ENCODE measurements around the gene EML3.

EML3 gene

DNA sequence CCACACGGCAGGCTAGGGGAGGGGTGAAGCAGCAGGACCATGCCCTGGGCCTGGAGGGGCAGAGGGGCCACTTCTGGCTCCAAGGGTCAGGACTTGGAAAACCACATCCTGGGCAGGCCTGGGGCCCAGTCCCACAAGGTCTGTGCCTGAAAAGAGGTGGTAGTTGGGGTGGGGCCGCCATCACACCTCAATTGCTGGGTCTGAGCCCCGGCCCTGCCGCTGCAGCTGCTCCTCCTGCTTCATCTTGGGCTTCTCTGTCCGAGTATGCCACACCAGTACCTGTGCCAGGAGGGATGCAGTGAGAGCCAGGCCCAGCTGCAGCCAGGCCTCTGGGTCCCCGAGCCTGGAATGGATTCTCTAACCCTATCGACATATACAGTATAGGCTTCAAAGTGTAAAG, 2.9 kb upstream of the EML3 start:
- no peak for DNase-seq

DNA sequence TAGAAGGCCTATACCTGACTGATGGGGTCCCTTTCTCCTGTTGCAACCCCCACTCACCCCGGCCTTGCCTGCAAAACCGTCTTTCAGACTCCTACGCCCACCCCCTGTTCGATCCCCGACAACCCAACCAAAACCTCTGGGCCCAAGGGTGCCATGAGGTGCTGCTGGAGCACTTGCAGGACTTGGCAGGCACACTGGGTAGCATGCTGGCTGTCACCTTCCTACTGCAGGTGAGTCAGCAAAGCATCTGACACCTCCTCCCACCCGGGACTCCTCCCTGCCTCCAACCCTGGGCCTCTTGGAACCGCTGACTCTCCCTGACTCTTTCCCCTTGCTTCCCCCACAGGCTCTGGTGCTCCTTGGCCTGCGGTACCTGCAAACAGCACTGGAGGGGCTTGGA, 1.7 kb upstream of the EML3 start:
- no peak for DNase-seq

DNA sequence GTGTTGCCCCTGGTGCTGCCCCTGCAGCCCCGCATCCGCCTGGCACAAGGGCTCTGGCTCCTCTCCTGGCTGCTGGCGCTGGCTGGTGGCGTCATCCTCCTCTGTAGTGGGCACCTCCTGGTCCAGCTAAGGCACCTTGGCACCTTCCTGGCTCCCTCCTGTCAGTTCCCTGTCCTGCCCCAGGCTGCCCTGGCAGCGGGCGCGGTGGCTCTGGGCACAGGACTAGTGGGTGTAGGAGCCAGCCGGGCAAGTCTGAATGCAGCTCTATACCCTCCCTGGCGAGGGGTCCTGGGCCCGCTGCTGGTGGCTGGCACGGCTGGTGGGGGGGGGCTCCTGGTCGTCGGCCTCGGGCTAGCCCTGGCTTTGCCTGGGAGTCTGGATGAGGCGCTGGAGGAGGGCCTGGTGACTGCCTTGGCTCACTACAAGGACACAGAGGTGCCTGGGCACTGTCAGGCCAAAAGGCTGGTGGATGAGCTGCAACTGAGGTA, 760 bp upstream of the EML3 start:
- DNase-seq: no peak

DNA sequence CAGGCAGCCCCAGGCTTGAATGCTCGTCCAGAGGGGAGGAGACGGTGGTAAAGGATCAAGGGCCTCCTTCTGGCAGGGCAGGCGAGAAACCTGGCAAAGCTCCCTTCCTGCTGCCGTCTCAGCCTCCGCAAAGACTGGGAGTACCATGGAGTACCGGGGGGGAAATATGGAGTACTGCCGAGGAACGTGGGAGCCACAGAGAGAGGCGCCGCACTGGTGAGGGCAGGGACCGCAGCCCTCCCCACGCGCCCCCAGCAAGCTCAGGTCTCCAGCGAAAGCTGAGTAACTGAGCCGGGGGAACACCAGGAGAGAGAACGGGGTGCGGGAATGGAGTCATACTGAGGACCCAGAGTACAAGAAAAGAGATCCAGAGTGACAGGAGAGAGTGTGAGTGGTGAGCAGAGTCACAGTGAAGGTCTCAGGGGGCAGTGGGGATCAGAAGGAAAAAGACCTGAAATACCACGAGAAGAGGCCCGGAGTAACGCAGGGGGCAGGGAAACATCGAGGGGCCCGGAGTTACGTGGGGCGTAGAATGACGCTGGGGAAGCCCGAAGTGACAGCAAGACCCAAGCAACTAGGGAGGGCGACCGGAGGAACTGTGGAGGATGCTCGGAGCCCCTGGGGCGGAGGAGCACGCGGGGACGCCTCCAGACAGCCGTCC, 740 bp downstream of the EML3 start:
- DNase-seq: peak in 1 of 2 experiments; percentile 59

DNA sequence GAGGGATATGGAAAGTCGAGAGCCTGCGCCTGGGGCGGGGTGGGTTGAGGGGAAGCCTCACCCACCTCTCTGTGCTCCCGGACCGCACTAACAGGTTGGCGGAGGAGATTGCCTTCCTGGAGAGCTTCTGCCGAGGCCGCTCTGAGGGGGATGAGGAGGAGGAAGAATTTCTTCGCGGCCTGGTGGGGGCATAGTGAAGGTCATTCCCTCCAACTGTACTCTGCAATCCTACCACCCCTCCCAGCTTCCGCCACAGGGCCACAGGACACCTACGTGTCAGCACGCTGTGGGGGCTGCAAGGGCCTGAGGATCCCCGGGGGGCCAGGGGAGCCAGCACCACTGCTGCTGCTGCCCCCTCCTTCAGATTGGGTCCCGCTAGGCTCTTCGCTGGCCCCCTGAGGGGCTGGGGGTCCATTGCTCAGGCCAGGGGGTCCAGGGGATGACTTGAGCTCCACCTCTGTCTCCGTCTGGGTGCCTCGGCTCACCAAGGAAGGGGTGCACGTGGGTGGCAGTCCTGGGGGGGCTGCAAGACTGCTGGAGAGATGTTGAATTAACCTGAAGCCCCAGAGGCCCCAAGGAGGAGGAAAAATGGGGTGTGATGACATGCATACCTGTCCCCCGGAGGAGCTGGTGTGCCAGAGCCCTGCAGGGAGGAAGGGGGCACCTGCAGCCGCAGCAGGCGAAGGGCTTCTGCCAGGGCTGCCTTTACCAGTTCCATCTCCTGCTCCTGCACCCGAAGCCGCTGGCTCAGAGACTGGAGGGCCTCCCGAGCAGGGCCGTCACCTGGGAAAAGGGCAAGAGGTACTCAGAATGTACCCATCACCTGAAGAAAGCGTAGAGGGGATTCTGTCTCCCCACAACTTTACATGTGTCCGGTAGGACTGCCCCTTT, 1.5 kb downstream of the EML3 start:
- no peak for DNase-seq

DNA sequence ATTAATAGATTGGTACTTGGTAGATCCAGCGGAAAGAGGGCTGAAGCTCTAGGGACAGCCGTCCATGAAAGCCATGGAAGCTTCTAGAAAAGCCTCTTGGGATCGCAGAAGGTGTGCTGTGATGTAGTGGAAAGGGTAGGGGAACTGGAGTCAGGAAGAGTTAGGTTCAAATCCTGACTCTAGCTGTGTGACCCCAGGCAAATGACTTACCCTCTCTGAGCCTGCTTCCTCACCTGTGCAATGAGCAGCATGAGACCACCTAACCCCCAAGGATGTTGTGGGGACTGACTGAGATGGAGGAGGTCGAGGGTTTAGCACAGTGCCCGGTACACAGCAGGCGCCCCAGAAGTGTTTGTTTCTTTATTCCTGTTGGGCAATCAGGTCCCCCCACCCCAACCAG, 2.2 kb downstream of the EML3 start:
- no peak for DNase-seq

DNA sequence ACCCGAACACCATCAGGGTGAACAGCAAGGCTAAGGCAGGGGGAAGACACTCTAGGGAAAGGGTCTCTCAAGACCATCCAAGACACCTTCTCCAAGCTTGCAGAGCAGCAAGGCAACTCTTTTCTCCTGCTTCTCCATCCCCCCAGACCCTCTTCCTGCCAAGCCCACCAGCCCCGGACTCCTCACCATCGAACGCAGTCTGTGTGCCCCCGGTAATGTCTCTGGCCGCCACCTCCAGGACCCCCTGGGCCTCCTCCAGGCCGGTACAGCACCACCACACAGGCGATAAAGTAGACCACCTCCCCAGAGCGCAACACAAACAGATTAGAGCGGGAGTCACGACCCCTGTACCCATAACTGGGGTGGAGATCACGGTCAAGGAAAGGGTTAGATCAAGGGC, 3.8 kb downstream of the EML3 start:
- no peak for DNase-seq

DNA sequence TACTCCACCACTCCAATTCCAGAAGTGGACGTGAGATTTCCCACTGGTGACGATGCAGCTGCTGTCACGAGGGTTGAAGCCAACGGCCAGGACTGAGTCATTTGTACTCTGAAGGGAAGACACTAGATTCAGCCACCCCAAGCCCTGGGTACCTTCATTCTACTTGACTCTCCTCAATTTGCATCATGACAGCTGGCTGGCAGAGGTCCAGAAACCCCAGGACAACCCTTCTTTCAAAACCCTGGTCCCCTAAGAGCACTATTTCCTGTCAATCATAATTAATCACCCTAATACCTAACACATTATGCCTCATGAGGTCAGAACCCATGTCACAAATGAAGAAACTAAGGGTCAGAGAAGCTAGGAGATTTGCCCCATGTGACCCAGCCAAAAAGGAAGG, 4.9 kb downstream of the EML3 start:
- DNase-seq: no peak

DNA sequence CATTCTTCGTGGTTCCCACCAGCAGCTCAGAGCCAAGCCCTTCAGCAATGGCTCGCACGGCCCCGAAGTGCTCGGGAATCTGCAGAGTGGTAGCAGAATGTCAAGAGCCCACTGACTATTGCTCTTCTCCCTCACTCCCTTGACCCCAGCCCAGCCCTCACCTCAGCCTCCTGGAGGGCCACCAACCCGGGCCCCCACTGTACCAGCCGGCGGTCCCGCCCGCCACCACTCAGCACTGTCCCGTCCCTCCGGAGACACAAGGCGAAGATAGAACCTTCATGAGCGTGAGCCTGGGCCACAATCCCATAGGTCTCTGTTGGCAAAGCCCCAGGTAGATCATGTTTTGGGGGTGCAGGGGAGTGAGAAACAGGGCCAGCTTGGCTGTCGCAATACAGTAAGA, 6.7 kb downstream of the EML3 start:
- DNase-seq: no peak

DNA sequence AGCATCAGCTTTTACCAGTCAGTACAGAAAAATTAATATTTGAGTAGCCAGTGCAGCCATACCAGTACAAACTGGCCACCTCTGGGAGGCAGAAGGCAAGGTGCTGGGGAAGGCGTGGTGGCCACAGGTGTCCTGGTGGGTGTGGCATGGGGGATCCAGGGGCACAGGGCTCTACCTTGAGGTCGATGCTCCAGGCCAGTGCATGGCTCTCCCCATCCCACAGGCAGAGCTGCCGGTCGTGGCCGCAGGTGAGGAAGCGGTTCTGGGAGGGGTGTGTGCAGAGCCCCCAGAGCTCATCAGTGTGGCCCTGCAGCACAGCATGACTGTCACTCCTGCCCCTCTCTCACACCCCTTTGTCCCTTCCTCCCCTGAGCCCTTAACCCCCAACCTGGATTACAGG, 7.1 kb downstream of the EML3 start:
- DNase-seq: no peak

DNA sequence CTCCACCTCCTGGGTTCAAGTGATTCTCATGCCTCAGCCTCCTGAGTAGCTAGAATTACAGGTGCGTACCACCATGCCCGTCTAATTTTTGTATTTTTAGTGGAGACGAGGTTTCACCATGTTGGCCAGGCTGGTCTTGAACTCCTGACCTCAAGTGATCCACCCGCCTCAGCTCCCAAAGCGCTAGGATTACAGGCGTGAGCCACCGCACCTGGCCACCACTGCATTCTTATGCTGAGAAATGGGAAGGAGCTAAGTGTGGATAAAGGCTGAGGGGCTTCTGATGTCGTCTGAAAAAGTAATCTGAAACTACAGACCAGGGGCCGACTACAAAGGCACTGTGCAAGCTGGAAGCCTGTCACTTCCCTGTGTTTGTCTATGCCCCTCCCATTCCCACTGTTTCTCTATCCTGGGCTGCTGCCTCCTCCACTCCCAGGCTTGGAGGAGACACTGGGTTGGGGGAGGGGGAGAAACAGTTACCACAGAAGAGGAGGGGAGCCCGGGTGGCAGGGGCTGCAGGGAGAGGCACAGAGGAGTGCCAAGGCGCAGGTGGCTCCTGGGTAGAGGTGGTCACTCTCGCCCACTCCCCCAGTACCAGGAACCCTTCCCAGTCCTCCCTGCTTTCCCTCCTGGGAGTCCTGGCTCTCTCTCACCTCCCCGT, 8.0 kb downstream of the EML3 start:
- no peak for DNase-seq

DNA sequence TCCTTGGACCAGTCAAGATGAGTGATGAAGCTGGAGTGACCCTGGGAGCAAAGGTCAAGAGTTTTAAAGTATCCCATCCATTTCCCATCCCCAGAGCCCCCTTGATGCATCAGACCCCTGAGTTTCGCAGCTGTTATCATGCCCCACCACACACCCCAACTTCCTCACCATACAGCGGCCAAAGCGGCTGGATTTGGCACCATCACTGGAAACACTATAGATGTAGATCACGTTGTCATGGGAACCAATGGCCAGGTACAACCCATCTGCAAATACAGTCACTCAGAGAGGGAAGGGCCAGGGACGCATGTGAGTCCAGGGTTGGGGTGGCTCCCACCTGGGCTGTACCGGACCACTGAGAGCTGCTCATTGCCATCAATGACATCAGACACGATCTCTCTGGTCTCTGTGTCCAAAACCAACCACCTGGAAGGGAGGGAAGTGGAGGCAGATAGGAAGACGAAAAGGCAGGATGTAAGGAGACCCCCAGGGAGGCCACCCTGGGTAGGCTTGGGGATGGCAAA, 8.7 kb downstream of the EML3 start:
- DNase-seq: no peak

DNA sequence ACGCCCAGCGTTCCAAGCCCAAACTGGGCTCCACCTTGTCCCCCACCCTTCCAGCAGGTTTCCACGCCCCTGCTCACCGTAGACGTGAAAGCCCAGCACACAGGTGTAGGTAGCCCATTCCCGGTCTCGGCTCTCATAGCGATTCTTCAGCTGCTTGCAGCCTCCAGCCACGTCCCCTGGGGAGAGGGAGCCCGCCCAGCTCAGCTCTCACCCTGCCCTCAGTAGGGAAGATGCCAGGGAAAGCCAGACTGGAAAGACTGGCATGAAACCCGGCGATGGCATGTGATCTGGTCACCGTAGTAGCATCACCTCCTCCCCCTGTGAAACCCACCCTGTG, 9.5 kb downstream of the EML3 start:
- DNase-seq: no peak

DNA sequence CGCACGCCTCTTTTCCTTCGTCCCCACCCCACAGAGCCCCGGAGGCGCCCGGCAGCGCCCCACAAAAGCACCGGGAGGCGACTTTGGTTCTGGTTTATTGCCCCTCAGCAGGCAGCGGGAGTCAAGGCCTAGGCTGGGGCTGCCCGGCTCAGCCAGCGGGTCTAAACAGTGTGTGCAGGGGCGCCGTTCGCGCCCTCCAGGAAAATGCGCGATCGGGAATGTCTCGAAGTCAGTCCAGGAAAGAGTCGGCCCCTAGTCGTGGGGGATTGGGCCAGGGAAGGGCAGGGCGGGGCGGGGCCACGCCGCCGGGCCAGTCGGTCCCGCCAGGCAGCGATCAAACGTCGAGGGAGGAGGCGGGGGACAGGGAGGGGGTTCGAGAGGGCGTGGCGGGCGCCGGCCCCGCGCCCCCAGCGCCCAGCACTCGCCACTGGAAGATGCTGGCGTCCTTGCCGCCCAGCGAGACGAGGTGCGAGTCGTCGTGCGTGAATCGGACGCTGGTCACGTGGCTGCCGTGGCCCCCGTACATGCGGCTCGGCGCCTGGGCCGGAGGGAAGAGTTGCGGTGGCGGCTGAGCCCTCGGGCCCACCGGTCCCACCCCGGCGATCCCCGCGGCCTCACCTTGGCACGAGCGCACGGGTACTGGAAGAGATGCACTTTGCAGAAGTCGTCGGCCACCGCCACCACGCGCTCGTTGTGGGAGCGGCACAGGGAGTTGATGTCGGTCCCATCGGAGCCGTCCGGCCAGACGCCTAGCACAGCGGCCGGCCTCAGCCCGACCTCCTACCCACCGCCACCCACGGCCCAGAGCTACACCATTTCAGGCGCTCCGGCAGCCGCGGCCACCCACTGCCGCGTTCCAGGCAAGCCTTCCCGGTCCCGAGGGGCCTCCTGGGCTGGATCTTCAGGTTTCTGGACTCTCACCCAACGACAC, 10.2 kb downstream of the EML3 start:
- peak in 1 of 2 experiments; percentile 62 for DNase-seq

DNA sequence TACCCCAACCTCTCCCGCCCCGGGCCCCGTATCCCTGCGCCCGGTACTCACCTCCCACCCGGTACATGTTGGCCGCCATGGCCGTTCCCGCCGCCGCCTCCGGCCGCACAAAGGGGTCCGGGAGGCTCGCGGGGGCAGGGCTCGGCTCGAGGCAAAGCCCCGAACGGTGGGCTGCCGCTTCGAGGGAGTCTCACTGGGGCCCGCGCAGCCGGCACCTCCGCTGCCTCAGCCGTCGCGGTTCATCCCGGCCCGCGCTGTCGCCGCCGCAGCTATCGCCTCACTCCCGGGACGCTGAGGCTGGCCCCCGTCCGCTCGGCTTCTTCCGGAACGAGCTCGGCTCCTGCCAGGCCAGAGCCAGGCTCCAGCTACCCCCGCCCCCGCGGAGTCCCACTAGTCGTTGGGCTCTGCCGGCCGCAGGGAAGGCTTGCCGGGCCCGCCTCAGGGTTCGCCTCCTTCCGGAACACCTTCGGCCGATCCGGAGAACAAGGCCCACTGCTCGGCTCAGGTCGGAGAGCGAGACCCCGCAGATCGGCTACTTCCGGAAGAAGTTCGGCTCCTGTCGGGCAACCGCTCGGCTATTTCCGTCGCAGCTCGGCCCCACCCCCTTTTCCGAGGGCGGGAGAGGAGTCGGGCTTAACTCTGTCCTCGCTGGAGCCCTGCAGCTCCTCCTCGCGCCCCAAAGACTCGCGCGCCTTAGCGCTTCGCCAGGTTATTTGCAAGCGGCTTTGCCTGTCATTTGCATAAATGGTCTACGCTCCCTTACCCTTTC, 11.0 kb downstream of the EML3 start, which contains the start of gene MTA2:
Gene MTA2, minus strand, starts transcription at position 494 of the 769 bp plus-strand sequence. Its CDS starts 415 bp downstream, at position 79.
- DNase-seq: peak; percentile 96 to 99

DNA sequence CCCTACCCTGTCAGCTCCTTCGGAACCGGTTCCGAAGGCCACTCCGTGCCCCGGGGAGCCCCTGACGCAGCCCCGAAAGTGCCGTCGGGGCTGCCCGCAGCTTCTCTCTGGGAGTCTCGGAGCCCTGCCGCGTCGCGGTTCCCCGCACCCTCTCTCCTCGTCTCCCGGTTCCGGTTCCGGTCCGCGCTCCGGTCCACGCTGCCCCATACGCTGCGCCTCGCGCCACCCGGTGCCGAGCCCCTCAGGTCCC, 11.5 kb downstream of the EML3 start:
- DNase-seq: no peak

DNA sequence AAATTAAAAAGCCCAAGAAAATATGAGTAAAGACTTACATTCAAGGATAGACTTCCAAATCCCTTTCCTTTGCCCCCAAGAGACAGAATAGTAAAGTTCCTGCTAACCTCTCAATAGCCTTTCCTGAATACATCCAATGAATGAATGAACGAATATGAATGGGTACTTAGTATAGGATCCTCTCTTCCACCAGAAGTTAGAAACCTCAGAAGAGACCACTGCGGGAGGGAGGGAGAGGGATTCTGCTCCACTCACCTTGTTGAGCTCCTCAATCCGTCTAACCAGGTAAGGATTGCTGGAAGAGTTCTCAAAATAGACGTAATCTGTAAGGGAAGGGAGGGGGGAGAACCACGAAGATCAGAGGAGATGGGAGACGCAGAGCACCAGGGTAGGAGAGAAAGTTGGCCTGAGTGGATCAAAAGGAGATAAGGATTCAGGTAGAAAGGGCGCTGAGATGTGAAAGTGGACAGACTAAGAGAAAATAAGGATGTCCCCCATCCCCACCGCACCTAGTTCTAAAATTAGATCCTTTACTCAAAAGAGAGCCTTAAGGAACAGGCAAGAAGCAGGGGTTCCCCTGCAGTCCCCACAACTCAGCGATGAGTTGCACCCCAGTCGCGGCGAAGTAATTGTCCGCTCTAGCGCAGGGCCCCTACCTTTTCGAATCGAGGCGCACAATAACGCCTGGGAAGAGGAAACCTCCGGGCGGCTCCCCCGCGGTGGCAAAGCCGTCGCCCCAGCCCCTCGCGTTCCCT, 12.0 kb downstream of the EML3 start:
- no peak for DNase-seq

DNA sequence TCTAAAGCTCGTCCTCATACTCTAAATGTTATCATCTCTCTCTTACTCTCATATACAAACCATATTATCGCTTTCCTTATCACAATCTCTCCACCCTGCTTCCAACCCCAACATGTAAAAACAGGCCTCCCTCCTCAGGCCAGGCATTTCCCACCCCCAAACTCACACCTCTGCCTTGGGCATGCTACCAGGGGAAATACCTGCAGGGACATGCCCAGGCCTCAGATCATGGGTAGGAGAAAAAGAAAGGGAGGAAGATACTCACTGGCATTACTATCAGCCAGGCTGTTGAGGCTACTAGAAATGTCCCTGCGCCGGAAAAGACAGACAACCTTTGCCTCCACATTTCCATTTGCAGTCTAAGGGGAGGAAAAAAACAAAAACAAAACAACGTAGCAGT, 12.7 kb downstream of the EML3 start:
- DNase-seq: no peak

DNA sequence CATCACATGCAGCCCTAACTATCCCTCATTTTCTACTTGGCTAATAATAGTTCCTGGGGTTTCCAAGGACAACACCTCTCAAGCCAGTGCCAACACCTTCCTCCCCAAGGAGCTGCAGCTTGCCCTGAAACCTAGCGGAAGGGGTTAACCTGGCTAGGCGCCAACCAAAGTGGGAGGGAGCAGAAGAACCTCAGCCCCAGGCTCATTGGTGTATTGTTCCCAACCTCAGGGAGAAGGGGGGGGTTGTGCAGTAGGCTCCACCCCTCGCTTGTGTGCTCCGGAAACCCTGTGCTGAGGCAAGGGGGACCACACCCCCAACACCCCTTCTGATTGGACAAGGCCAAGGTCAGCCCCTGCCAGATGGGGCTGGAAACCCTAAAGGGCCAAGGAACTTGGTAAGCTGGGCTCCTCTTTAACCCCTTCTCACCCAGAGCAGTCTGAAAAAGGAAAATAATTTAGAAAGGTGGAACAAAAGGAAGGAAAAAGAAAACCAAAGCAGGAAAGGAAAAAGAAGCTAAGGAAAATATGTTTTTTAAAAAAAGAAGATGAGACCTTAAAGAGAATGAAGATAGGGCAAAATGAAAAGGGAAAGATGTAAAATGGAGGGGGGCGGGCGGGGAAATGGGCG, 13.4 kb downstream of the EML3 start:
- DNase-seq: peak; percentile 94 to 97

DNA sequence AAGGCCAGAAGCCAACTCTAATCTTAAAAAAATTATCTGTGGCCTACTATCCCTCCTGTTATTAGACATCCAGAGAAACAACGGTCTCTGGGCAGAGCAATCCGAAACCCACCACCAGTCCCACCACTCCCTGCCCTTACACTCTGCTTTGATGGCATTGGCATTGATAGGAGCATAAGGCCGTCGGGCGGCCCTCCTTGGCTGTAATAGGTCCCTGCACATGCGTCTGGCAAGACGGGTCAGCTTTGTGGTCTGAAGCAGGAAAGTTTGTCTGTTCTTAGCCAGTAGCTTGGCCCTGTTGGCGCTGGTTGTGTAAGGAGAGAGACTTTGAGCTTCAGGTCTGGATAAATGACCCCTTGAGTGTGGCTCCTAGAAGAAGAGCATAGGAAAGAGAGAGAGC, 17.5 kb downstream of the EML3 start:
- no peak for DNase-seq
